ENCODE data around the gene CDC42EP3.

DNA sequence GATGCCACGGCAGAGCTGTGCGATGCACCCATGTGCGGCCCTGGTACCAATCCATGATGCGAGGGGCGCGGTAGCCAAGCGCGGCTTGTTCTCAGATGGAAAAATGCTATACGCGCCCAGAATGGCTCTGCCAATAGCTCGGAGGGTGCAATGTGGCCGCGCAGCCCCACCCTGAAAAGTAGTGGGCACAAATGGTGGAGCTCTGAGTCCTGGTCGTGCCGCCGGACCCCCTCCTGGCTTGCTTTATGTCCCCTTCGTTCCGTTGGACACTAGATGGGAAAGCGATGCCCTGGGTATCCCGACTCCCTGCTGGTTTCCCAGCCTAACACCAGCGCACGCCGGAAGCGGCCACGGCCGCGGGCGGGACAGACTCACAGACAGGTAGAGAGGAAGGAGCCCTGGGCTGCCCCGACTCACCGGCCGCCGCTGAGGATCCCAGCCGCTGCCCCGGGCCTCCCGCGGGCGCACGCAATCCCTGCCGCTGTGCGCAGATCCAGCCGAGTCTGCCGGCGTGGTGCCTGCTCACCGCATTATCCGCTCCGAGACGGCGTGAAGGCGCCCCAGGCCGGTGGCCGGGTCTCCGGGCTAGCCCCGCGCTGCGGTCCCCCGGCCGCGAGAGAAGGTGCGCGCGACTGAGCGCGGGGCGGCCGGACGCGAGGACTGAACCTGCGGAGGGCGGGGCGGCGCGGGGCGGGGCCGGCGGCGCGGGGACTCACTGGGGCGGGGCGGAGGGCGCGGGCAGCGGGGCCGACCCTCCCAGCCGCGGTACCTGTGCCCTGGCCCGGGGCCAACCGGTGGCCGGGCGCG, at the start of gene CDC42EP3:
- TF ChIP-seq, protein P1, sequence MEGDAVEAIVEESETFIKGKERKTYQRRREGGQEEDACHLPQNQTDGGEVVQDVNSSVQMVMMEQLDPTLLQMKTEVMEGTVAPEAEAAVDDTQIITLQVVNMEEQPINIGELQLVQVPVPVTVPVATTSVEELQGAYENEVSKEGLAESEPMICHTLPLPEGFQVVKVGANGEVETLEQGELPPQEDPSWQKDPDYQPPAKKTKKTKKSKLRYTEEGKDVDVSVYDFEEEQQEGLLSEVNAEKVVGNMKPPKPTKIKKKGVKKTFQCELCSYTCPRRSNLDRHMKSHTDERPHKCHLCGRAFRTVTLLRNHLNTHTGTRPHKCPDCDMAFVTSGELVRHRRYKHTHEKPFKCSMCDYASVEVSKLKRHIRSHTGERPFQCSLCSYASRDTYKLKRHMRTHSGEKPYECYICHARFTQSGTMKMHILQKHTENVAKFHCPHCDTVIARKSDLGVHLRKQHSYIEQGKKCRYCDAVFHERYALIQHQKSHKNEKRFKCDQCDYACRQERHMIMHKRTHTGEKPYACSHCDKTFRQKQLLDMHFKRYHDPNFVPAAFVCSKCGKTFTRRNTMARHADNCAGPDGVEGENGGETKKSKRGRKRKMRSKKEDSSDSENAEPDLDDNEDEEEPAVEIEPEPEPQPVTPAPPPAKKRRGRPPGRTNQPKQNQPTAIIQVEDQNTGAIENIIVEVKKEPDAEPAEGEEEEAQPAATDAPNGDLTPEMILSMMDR (IDR thresholded peaks at IDR 0.05; ENCODE audit: low read length), result no peak
- TF ChIP-seq EZH2phosphoT487 (IDR thresholded peaks at IDR 0.05; ENCODE audit: low read length), result no peak
- TF ChIP-seq EZH2 (optimal IDR thresholded peaks at IDR 0.05; ENCODE audit: low read depth, low read length), result no peak

Measured in MM.1S (cell line).